Measurements from ENCODE around the gene CADPS2.

CADPS2 gene

DNA sequence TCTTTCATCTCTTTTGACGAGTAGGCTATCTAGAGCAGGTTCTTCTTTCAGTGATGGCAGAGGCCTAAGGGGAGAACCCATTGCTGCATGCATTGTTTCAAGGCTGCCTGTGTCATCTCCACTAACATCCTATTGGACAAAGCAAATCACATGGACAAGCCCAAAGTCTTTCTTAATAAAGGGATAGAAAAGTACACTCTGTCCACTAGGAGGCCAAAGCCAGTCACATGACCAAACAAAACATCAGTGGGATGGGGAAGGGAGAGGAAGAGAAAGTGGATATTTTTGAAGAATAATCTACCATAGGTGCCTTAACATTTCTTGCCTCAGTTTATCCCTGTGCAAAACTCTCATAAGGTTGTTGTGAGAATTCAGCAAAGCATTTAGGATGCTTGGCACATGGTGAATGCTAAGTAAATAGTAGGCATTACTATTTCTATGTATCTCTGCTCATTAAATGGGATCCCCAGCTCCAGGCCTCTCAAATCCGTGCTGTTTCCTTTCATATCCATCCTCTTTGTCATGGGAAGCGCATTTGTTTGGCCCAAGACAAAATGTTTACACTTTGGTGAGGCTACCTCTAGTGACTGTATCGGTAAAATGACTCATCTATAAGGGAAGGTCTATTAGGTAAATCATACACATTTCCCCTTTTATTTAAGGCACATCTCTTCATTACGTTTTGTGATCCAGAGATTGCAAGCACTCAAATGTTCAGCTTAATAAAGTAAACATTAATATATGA, 16.7 kb upstream of the CADPS2 start:
- DNase-seq (ENCODE audit: low spot score) (no peak), ATAC-seq (ENCODE audit: low read depth) (0 out of 3 replicates have a peak, but pooled peaks have one; percentile 42)
- no peaks in the 10 kb centered on the region for H3K36me3 ChIP-seq (ENCODE audit: low read depth)
- H3K4me3 ChIP-seq (ENCODE audit: severe bottlenecking): no peak overlapping the region
- no peak overlapping the region for H3K27ac ChIP-seq (ENCODE audit: poor library complexity, severe bottlenecking)
- TF ChIP-seq, protein P1, sequence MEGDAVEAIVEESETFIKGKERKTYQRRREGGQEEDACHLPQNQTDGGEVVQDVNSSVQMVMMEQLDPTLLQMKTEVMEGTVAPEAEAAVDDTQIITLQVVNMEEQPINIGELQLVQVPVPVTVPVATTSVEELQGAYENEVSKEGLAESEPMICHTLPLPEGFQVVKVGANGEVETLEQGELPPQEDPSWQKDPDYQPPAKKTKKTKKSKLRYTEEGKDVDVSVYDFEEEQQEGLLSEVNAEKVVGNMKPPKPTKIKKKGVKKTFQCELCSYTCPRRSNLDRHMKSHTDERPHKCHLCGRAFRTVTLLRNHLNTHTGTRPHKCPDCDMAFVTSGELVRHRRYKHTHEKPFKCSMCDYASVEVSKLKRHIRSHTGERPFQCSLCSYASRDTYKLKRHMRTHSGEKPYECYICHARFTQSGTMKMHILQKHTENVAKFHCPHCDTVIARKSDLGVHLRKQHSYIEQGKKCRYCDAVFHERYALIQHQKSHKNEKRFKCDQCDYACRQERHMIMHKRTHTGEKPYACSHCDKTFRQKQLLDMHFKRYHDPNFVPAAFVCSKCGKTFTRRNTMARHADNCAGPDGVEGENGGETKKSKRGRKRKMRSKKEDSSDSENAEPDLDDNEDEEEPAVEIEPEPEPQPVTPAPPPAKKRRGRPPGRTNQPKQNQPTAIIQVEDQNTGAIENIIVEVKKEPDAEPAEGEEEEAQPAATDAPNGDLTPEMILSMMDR (IDR thresholded peaks at IDR 0.05; ENCODE audit: poor library complexity, severe bottlenecking): no peak
- H3K27me3 ChIP-seq (ENCODE audit: insufficient read depth, poor library complexity, severe bottlenecking): no peaks in the 10 kb centered on the region
- H3K9me3 ChIP-seq (ENCODE audit: severe bottlenecking): no peaks in the 10 kb centered on the region
- no peaks in the 10 kb centered on the region for H3K4me1 ChIP-seq (ENCODE audit: insufficient read depth, poor library complexity, severe bottlenecking)

DNA sequence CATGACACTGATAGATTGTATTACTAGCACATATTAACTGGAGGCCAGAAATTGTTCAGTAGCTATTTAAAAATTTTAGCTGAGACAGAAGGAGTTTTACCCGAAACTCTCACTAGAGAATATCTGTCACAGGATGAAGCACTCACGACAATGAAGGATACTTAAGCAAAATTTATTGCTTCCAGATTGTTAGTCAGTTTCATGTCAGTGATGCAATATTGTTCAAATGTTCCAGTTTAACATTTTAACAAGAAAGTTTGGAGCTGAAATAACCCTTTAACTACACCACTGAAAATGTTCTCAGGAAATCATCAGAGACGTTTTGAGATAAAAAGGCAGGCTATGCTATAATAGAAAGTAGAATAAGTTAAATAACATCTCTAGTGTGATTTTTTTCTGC, 15.0 kb upstream of the CADPS2 start:
- DNase-seq (ENCODE audit: low spot score): no peak
- Histone ChIP-seq H3K27ac (ENCODE audit: poor library complexity, severe bottlenecking) (no peak overlapping the region), H3K9me3 (ENCODE audit: severe bottlenecking) (no peaks in the 10 kb centered on the region), H3K4me3 (ENCODE audit: severe bottlenecking) (no peak overlapping the region), H3K4me1 (ENCODE audit: insufficient read depth, poor library complexity, severe bottlenecking) (no peaks in the 10 kb centered on the region), H3K36me3 (ENCODE audit: low read depth) (no peaks in the 10 kb centered on the region), H3K27me3 (ENCODE audit: insufficient read depth, poor library complexity, severe bottlenecking) (no peaks in the 10 kb centered on the region)
- TF ChIP-seq, protein P1 (IDR thresholded peaks at IDR 0.05; ENCODE audit: poor library complexity, severe bottlenecking): no peak
- no peak for ATAC-seq (ENCODE audit: low read depth)

GRCh38 chr7:122896509-122896908, 10.2 kb upstream of the CADPS2 start:
- no peaks in the 10 kb centered on the region for H3K27me3 ChIP-seq (ENCODE audit: insufficient read depth, poor library complexity, severe bottlenecking)
- DNase-seq (ENCODE audit: low spot score): no peak
- H3K4me3 ChIP-seq (ENCODE audit: severe bottlenecking): no peak overlapping the region
- no peak for ATAC-seq (ENCODE audit: low read depth)
- no peak overlapping the region for H3K27ac ChIP-seq (ENCODE audit: poor library complexity, severe bottlenecking)
- TF ChIP-seq, protein P1 (IDR thresholded peaks at IDR 0.05; ENCODE audit: poor library complexity, severe bottlenecking): peak; percentile 3
- H3K9me3 ChIP-seq (ENCODE audit: severe bottlenecking): no peaks in the 10 kb centered on the region
- H3K36me3 ChIP-seq (ENCODE audit: low read depth): no peaks in the 10 kb centered on the region
- no peaks in the 10 kb centered on the region for H3K4me1 ChIP-seq (ENCODE audit: insufficient read depth, poor library complexity, severe bottlenecking)

- no peaks in the 10 kb centered on the region for H3K9me3 ChIP-seq (ENCODE audit: severe bottlenecking)
- H3K36me3 ChIP-seq (ENCODE audit: low read depth): no peaks in the 10 kb centered on the region
- DNase-seq (ENCODE audit: low spot score): no peak
- no peak overlapping the region for H3K4me3 ChIP-seq (ENCODE audit: severe bottlenecking)
- H3K27me3 ChIP-seq (ENCODE audit: insufficient read depth, poor library complexity, severe bottlenecking): no peaks in the 10 kb centered on the region
- no peak for ATAC-seq (ENCODE audit: low read depth)
- no peak overlapping the region for H3K27ac ChIP-seq (ENCODE audit: poor library complexity, severe bottlenecking)
- TF ChIP-seq, protein P1 (IDR thresholded peaks at IDR 0.05; ENCODE audit: poor library complexity, severe bottlenecking): no peak
- no peaks in the 10 kb centered on the region for H3K4me1 ChIP-seq (ENCODE audit: insufficient read depth, poor library complexity, severe bottlenecking)
Measured at GRCh38 chr7:122893486-122893885, 7.2 kb upstream of the CADPS2 start.

GRCh38 chr7:122889116-122889515, 2.9 kb upstream of the CADPS2 start:
- Histone ChIP-seq H3K27ac (ENCODE audit: poor library complexity, severe bottlenecking) (no peak overlapping the region), H3K27me3 (ENCODE audit: insufficient read depth, poor library complexity, severe bottlenecking) (no peaks in the 10 kb centered on the region), H3K9me3 (ENCODE audit: severe bottlenecking) (no peaks in the 10 kb centered on the region), H3K4me1 (ENCODE audit: insufficient read depth, poor library complexity, severe bottlenecking) (peaks cover 13% of the 10 kb centered on the region), H3K4me3 (ENCODE audit: severe bottlenecking) (no peak overlapping the region), H3K36me3 (ENCODE audit: low read depth) (no peaks in the 10 kb centered on the region)
- no peak for DNase-seq (ENCODE audit: low spot score)
- TF ChIP-seq, protein P1 (IDR thresholded peaks at IDR 0.05; ENCODE audit: poor library complexity, severe bottlenecking): no peak
- no peak for ATAC-seq (ENCODE audit: low read depth)
